H1 (cell line): ENCODE results near the gene CCDC192. TPM values are rescaled to one million over a fixed set of nuclear protein-coding genes. Genes with fewer than 3 reads are reported as not detected.

Experiments
- CTCF ChIA-PET: fragments of 300-600 bp; sonication (Branson Sonifier 250); formaldehyde crosslinking; loops from one replicate; lab custom pipeline; 2021; ENCODE audit not compliant: partially characterized antibody; lab: Charles Lee
- POLR2A ChIA-PET: fragments of 300-600 bp; sonication (Branson Sonifier 250); formaldehyde crosslinking; loops from one replicate; lab custom pipeline; 2021; ENCODE audit warnings: inconsistent platforms; ENCODE audit not compliant: partially characterized antibody; lab: Charles Lee
- DNase-seq, 2 experiments: peaks; one replicate each; pipeline versions ENCODE4 v3.0.0 to v3.0.0-alpha.2; 2010 to 2022; ENCODE audit warnings: low spot score in 2 of 2, low read depth in 1 of 2, mixed read lengths in 1 of 2
- FAIRE-seq: peaks from 2 replicates; lab custom pipeline; 2011; peaks lifted over from hg19 to GRCh38; lab: Jason Lieb, UNC
- H2AFZ ChIP-seq: 2 replicates; pipeline ENCODE4 v1.8.1; 2012; ENCODE audit warnings: low read length, inconsistent platforms
- H2AK5ac ChIP-seq: 2 replicates; pipeline ENCODE4 v1.6.1; 2013; ENCODE audit warnings: low read depth, low read length
- H2BK120ac ChIP-seq: replicated peaks from 2 replicates; pipeline ENCODE3; 2013; ENCODE audit warnings: low read depth, low read length, inconsistent platforms
- H2BK12ac ChIP-seq: 2 replicates; pipeline ENCODE4 v1.6.1; 2013; ENCODE audit warnings: low read depth, low read length
- H2BK15ac ChIP-seq: 2 replicates; pipeline ENCODE4 v1.6.1; 2013; ENCODE audit warnings: low read length
- H2BK20ac ChIP-seq: 2 replicates; pipeline ENCODE4 v1.6.1; 2013; ENCODE audit warnings: low read length
- H2BK5ac ChIP-seq: 2 replicates; pipeline ENCODE4 v1.6.1; 2013; ENCODE audit warnings: low read depth, low read length
- H3K14ac ChIP-seq: 2 replicates; pipeline ENCODE4 v1.6.1; 2013; ENCODE audit warnings: inconsistent platforms; ENCODE audit not compliant: insufficient read length
- H3K18ac ChIP-seq: 2 replicates; pipeline ENCODE4 v1.6.1; 2013; ENCODE audit warnings: low read length; ENCODE audit errors: extremely low read depth
- H3K23ac ChIP-seq: 2 replicates; pipeline ENCODE4 v1.6.1; 2013; ENCODE audit warnings: inconsistent platforms; ENCODE audit not compliant: insufficient read length
- H3K23me2 ChIP-seq: 2 replicates; pipeline ENCODE4 v1.6.1; 2013; ENCODE audit warnings: low read depth, low read length
- H3K27ac ChIP-seq: 2 replicates; pipeline ENCODE4 v1.6.1; 2011; ENCODE audit warnings: low read depth, low read length, inconsistent platforms
- H3K27me3 ChIP-seq, 4 experiments: replicated peaks in 1 of 4; 1 replicate in 1 of 4; 2 replicates in 3 of 4; pipeline versions ENCODE4 v1.6.1 to v1.8.1; 2011 to 2013; ENCODE audit warnings: low read length in 3 of 4, mild to moderate bottlenecking in 3 of 4, inconsistent platforms in 2 of 4, mixed read lengths in 2 of 4, moderate library complexity in 1 of 4; ENCODE audit not compliant: control insufficient read depth in 3 of 4, insufficient read depth in 3 of 4; ENCODE audit errors: extremely low read depth in 1 of 4
- H3K36me3 ChIP-seq, 4 experiments: 2 replicates each; pipeline versions ENCODE4 v1.6.1 to v1.8.1; 2011 to 2013; ENCODE audit warnings: mild to moderate bottlenecking in 4 of 4, low read length in 3 of 4, moderate library complexity in 2 of 4, control low read depth in 1 of 4, inconsistent platforms in 1 of 4; ENCODE audit not compliant: insufficient read depth in 4 of 4, control insufficient read depth in 2 of 4
- H3K4ac ChIP-seq: replicated peaks from 2 replicates; pipeline ENCODE3; 2013; ENCODE audit warnings: low read length, low read depth, mixed read lengths, inconsistent platforms; ENCODE audit not compliant: insufficient read length
- H3K4me1 ChIP-seq, 4 experiments: replicated peaks in 1 of 4; 1 replicate in 1 of 4; 2 replicates in 3 of 4; pipeline versions ENCODE4 v1.6.1 to v1.8.1; 2011 to 2013; ENCODE audit warnings: low read length in 3 of 4, inconsistent platforms in 2 of 4, mixed read lengths in 1 of 4; ENCODE audit not compliant: insufficient read depth in 4 of 4, control insufficient read depth in 3 of 4
- H3K4me2 ChIP-seq, 2 experiments: 2 replicates each; pipeline versions ENCODE4 v1.6.1 to v1.8.1; 2011 to 2013; ENCODE audit warnings: low read depth in 2 of 2, low read length in 2 of 2, control low read depth in 1 of 2, inconsistent platforms in 1 of 2, mild to moderate bottlenecking in 1 of 2; ENCODE audit not compliant: insufficient read depth in 1 of 2
- H3K4me3 ChIP-seq, 4 experiments: fragments of 200-600, 300-600 bp in 1 of 4; sonication (generic), shearing (Covaris generic), sonication (Bioruptor Twin) in 1 of 4; 2 replicates each; pipeline versions ENCODE4 v1.5.1 to v1.8.1; 2011 to 2016; ENCODE audit warnings: low read length in 4 of 4, low read depth in 3 of 4, control low read depth in 2 of 4, inconsistent platforms in 2 of 4, mild to moderate bottlenecking in 2 of 4, mixed read lengths in 1 of 4, moderate library complexity in 1 of 4; ENCODE audit not compliant: insufficient read depth in 2 of 4; ENCODE audit errors: extremely low read depth in 1 of 4
- H3K56ac ChIP-seq: replicated peaks from 2 replicates; pipeline ENCODE3; 2013; ENCODE audit warnings: low read depth, mild to moderate bottlenecking, mixed read lengths, low read length, inconsistent platforms; ENCODE audit not compliant: insufficient read length
- H3K79me1 ChIP-seq: 2 replicates; pipeline ENCODE4 v1.6.1; 2013; ENCODE audit warnings: low read depth, low read length, control low read depth
- H3K79me2 ChIP-seq, 2 experiments: 2 replicates each; pipeline versions ENCODE4 v1.6.1 to v1.8.1; 2012 to 2013; ENCODE audit warnings: low read length in 2 of 2, mild to moderate bottlenecking in 2 of 2, inconsistent platforms in 1 of 2; ENCODE audit not compliant: insufficient read depth in 2 of 2, control insufficient read depth in 1 of 2
- H3K9ac ChIP-seq, 4 experiments: replicated peaks in 1 of 4; 1 replicate in 1 of 4; 2 replicates in 3 of 4; pipeline versions ENCODE4 v1.6.1 to v1.8.1; 2011 to 2013; ENCODE audit warnings: low read depth in 3 of 4, low read length in 3 of 4, control low read depth in 2 of 4, mild to moderate bottlenecking in 2 of 4, moderate library complexity in 2 of 4, inconsistent platforms in 1 of 4; ENCODE audit errors: extremely low read depth in 1 of 4
- H3K9me3 ChIP-seq, 2 experiments: 2 replicates each; pipeline versions ENCODE4 v1.6.1 to v1.8.1; 2012 to 2013; ENCODE audit warnings: mild to moderate bottlenecking in 2 of 2, moderate library complexity in 2 of 2, control low read depth in 1 of 2, inconsistent platforms in 1 of 2, low read depth in 1 of 2, low read length in 1 of 2, mixed read lengths in 1 of 2; ENCODE audit not compliant: insufficient read depth in 2 of 2
- H4K20me1 ChIP-seq, 2 experiments: replicated peaks in 1 of 2; 2 replicates each; pipeline versions ENCODE3 to v1.8.1; 2011 to 2013; ENCODE audit warnings: inconsistent platforms in 2 of 2, low read length in 2 of 2, mild to moderate bottlenecking in 1 of 2; ENCODE audit not compliant: insufficient read depth in 2 of 2, control insufficient read depth in 1 of 2
- H4K5ac ChIP-seq: 2 replicates; pipeline ENCODE4 v1.6.1; 2013; ENCODE audit warnings: low read length, low read depth, mixed read lengths, inconsistent platforms; ENCODE audit not compliant: insufficient read length
- H4K8ac ChIP-seq: 2 replicates; pipeline ENCODE4 v1.8.0; 2013; ENCODE audit warnings: mild to moderate bottlenecking, moderate library complexity, low read length, inconsistent platforms; ENCODE audit not compliant: insufficient read depth; ENCODE audit errors: extremely low read depth
- H4K91ac ChIP-seq: replicated peaks from 2 replicates; pipeline ENCODE3; 2013; ENCODE audit warnings: low read length, mixed read lengths, inconsistent platforms; ENCODE audit not compliant: insufficient read length
- CBX5 ChIP-seq: fragments of 300-800, 300-1000 bp; sonication (generic); IDR thresholded peaks from 2 replicates; pipeline ENCODE4 v1.7.1; 2016; ENCODE audit warnings: antibody characterized with exemption, low read length, low read depth
- CBX8 ChIP-seq: fragments of 300-800, 300-1000 bp; sonication (generic); IDR thresholded peaks from 2 replicates; pipeline ENCODE4 v1.7.1; 2016; ENCODE audit warnings: low read depth, low read length, borderline replicate concordance
- EP300 ChIP-seq, 2 experiments: IDR thresholded peaks; 1 replicate in 1 of 2; 2 replicates in 1 of 2; pipeline ENCODE4 v1.6.1; 2011 to 2012; ENCODE audit warnings: low read depth in 2 of 2, low read length in 2 of 2, mild to moderate bottlenecking in 2 of 2, borderline replicate concordance in 1 of 2, inconsistent platforms in 1 of 2, moderate library complexity in 1 of 2
- SIX5 ChIP-seq: IDR thresholded peaks from 2 replicates; pipeline ENCODE4 v1.6.1; 2011; ENCODE audit warnings: mild to moderate bottlenecking, low read depth, low read length
- YY1 ChIP-seq: IDR thresholded peaks from 2 replicates; pipeline ENCODE4 v1.6.1; 2011; ENCODE audit warnings: low read depth, mild to moderate bottlenecking, low read length
- WGBS, 2 experiments: shearing (Covaris generic) in 1 of 2; methylation state at CpG; one replicate each; pipeline versions ENCODE4 v1.1.6 to v1.1.7; 2013 to 2015; ENCODE audit warnings: low lambda C conversion rate in 2 of 2, mixed read lengths in 2 of 2, inconsistent platforms in 1 of 2, low coverage in 1 of 2, missing lambda C conversion rate in 1 of 2; ENCODE audit not compliant: insufficient replicate concordance in 2 of 2, insufficient coverage in 1 of 2, insufficient read length in 1 of 2; ENCODE audit errors: extremely low coverage in 1 of 2, missing lambda C conversion rate in 1 of 2; 5-methylcytosine and 5-hydroxymethylcytosine counted together
- polyA plus RNA-seq, 7 experiments: library from polyadenylated mRNA; depleted of rRNA in 3 of 7; stranded (reverse) in 5 of 7; unstranded in 2 of 7; fragments of >200 nt in 5 of 7; fragments of 200-250 nt in 2 of 7; gene quantifications; 1 replicate in 5 of 7; 2 replicates in 1 of 7; 4 replicates in 1 of 7; pipeline versions ENCODE4 v1.2.1 to v1.2.3, GENCODE V29; 2011 to 2013; ENCODE audit warnings: missing spikeins in 2 of 7, mixed read lengths in 2 of 7
- total RNA-seq: library from RNA; stranded (reverse); fragmentation: NEBNext Ultra II Directional; extraction: Animal tissue kit (Norgen Biotek cat#: 25700); gene quantifications from 2 replicates; pipeline ENCODE4 v1.2.1, GENCODE V29; 2021
- TF ChIP-seq, protein P1 (sequence below): IDR thresholded peaks from 2 replicates; pipeline ENCODE4 v1.6.1; 2011; ENCODE audit warnings: low read length, improper control_type of control experiment

The CCDC192 gene
- total and polyA plus RNA-seq, 2 of the 8 experiments (the other 6 are each of a cell fraction or from before 2014, with no cell fraction given), result 0.61 TPM; not detected in 1

DNA sequence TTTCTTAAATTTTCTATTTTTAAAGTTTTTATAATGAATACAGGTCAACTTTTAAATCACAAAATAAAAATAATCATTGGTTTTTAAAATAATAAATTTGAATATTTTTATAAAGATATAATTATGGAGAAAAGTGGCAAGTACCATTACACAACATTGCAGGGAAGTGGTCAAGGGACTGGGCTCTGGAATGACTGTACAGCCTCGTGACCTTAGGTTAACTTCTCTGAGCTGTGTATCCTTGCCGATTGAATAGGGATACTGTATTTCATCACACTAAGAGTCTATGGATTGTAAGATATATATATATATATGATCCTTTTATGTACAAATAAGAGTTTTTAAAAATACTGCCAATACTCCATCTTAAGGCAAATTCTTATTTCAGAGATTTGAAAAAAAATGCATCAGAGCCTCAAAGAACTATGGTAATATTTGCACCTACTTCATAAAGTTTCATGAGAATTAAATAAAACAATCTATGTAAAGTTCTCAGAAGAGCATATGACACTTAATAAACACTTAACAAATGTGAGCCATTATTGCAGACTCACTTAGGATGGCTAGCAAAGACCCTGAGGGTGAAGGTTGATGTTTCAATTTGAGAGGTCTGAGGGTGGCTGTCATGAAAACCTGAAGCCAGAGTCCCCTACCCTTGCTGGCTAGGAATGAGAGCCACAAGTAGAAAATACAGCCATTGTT lies 136.5 kb downstream of the CCDC192 start:
- Histone ChIP-seq H3K4me3 (no peak overlapping the region), H2BK5ac (no peak overlapping the region), H3K14ac (no peak overlapping the region), H2BK15ac (no peak overlapping the region), H3K79me1 (no peaks in the 10 kb centered on the region), H3K23me2 (no peaks in the 10 kb centered on the region), H2BK12ac (no peak overlapping the region), H3K36me3 (no peaks in the 10 kb centered on the region), H3K18ac (no peak overlapping the region), H4K20me1 (no peaks in the 10 kb centered on the region), H3K27ac (no peak overlapping the region), H3K56ac (no peak overlapping the region), H3K79me2 (no peaks in the 10 kb centered on the region), H4K91ac (no peak overlapping the region), H2BK20ac (no peak overlapping the region), H3K4me2 (no peak overlapping the region), H3K9me3 (no peaks in the 10 kb centered on the region), H4K8ac (no peak overlapping the region), H3K4ac (no peak overlapping the region), H3K23ac (no peak overlapping the region), H3K4me1 (peaks cover 0 to 4% (median 2%) of the 10 kb centered on the region in 4 experiments; a peak in 3 of 7 replicates), H4K5ac (no peak overlapping the region), H3K27me3 (no peaks in the 10 kb centered on the region), H3K9ac (no peak overlapping the region), H2AFZ (no peak overlapping the region), H2AK5ac (no peak overlapping the region), H2BK120ac (no peak overlapping the region)
- TF ChIP-seq YY1 (no peak), CBX5 (no peak), SIX5 (no peak), EP300 (IDR thresholded peaks at IDR 0.05; ENCODE audit: borderline replicate concordance in 1 of 2, low read depth in 2 of 2, low read length in 2 of 2) (no peak), CBX8 (no peak)
- TF ChIP-seq, protein P1, sequence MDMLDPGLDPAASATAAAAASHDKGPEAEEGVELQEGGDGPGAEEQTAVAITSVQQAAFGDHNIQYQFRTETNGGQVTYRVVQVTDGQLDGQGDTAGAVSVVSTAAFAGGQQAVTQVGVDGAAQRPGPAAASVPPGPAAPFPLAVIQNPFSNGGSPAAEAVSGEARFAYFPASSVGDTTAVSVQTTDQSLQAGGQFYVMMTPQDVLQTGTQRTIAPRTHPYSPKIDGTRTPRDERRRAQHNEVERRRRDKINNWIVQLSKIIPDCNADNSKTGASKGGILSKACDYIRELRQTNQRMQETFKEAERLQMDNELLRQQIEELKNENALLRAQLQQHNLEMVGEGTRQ, result no peak
- ChIA-PET POLR2A (no interaction called here), CTCF (no interaction called here)
- WGBS, 2 experiments, result 80% methylated on average over 2 of the region's 2 CpGs; no CpG with 5 or more reads in 1 of the 2 experiments
- DNase-seq (no peak), FAIRE-seq (no peak)
